Astrocyte of the cerebellum (primary cell): ENCODE data around the gene RBM7.

ENCODE experiments used
- DNase-seq: peaks from one replicate; pipeline ENCODE4 v3.0.0-alpha.2; 2011; ENCODE audit warnings: low read depth
- H3K4me3 ChIP-seq: 2 replicates; pipeline ENCODE4 v1.5.1; 2011; ENCODE audit warnings: mild to moderate bottlenecking, low read depth, low read length, moderate library complexity
- in situ Hi-C: cut with HindIII; loops from 2 replicates; pipeline ENCODE4 v1.10.0; 2017; ENCODE audit warnings: low sequenced_read_pairs
- TF ChIP-seq, protein P1 (sequence below): IDR thresholded peaks from 2 replicates; pipeline ENCODE4 v1.5.1; 2012; ENCODE audit warnings: low read length, low read depth, moderate library complexity, mild to moderate bottlenecking; ENCODE audit errors: missing control alignments

Gene RBM7

GRCh38 chr11:114379394-114380069 is 20.9 kb upstream of the RBM7 start:
- in situ Hi-C loops, result loop anchor here (5.0 kb wide), 1 partner anchor 42 kb away; no protein-coding TSS in a partner anchor
- H3K4me3 ChIP-seq, result no peak overlapping the region
- DNase-seq, result no peak
- TF ChIP-seq, protein P1, sequence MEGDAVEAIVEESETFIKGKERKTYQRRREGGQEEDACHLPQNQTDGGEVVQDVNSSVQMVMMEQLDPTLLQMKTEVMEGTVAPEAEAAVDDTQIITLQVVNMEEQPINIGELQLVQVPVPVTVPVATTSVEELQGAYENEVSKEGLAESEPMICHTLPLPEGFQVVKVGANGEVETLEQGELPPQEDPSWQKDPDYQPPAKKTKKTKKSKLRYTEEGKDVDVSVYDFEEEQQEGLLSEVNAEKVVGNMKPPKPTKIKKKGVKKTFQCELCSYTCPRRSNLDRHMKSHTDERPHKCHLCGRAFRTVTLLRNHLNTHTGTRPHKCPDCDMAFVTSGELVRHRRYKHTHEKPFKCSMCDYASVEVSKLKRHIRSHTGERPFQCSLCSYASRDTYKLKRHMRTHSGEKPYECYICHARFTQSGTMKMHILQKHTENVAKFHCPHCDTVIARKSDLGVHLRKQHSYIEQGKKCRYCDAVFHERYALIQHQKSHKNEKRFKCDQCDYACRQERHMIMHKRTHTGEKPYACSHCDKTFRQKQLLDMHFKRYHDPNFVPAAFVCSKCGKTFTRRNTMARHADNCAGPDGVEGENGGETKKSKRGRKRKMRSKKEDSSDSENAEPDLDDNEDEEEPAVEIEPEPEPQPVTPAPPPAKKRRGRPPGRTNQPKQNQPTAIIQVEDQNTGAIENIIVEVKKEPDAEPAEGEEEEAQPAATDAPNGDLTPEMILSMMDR, result no peak

GRCh38 chr11:114382509-114382908 is 18.0 kb upstream of the RBM7 start:
- DNase-seq, result no peak
- no peak overlapping the region for H3K4me3 ChIP-seq
- TF ChIP-seq, protein P1, result no peak
- in situ Hi-C loops, result no loop called here

DNA sequence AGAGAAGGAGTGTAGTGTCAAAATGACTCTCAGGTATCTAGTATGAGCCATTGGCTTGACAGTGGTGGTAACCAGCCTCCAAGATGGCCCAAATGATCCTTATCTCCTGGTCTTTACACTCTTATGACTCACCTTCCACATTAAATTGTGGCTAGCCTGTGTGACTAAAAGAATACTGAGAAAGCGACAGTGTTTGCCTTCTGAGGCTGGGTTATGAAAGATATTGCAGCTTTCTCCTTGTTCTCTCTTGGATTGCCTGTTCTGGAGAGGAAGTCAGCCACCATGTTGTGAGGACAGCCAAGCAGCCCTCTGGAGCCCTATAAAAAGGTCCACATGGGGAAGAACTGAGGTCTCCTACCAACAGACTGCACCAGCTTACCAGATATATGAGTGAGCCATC is 16.0 kb upstream of the RBM7 start:
- in situ Hi-C loops, result no loop called here
- TF ChIP-seq, protein P1, result no peak
- DNase-seq, result no peak
- no peak overlapping the region for H3K4me3 ChIP-seq

DNA sequence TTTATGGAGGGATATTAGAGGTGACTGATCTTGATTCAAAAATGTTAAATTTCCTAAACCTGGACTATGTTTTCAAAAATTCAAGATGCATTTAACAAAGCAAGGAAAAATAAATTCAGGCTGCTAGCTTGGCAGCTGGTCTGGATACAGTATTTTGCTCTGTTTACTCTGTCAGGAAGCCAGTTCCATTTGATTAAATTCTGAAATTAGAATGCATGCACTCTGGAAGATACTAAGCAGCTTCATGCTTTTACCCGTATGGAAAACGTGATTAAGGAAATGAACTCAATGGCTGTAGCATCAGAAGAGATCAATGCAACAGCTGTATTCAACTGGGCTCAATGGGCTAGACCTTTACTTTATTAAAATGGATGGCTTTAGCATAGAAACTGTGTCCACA is 14.3 kb upstream of the RBM7 start:
- H3K4me3 ChIP-seq, result no peak overlapping the region
- in situ Hi-C loops, result no loop called here
- TF ChIP-seq, protein P1, result no peak
- DNase-seq, result no peak

DNA sequence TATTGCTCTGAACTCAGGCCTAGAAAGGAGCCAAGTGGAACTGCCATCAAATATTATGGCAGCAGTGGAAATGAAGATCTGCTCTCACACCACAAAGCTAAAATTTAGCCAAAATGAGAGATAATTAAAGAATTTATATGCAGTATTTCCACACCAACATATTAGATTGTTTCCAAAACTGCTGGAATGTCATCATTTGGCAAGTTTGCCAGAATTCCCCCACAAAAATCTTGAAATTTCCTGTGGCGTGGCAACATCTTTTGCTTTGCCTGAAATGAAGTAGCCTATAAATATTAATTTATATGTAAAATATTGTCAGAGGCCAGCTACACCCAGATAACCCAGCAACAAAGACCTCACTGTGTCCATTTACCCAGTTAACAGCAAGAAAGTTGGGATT is 13.9 kb upstream of the RBM7 start:
- in situ Hi-C loops, result no loop called here
- no peak for DNase-seq
- H3K4me3 ChIP-seq, result no peak overlapping the region
- TF ChIP-seq, protein P1, result no peak

DNA sequence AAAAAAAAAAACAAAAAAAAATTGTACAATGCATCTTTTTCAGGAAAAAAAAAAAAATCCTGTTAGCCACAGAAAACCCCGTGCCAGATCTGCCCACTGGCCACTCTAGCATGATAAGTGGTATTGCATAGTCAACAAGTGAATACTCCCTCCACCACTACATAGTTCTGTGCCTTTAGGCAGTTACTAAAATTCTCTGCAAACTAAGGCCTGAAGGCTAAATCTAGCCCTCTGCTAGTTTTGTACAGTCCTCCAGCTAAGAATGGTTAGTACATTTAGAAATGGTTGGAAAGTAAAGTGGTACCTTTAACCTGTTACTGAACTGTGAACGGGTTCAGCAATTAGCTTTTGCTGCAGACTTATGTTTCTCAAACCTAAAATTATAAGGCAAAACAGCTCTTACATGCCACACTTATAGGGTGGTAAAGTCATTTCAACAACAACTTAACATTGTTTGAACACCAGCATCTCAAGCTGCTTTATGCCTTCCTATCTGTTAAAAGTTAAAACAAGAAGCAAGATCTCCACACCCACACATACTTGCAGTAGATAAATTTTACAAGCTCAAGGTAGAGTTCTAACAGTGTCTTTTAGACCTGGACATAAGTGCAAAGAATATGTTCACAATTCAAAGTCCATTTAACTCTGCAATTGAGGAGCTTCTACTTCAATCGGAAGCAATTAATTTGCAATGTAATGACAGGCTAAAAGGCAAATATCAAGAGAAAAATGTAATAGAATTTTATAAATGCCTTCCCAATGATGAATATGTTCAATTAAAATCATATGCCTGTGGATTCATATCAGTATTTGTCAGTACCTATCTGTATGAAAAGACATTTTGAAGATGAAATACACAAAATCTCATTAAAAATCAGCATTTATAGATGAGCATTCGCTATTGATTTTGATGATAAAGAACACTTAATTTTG is 7.5 kb upstream of the RBM7 start:
- H3K4me3 ChIP-seq, result no peak overlapping the region
- in situ Hi-C loops, result no loop called here
- DNase-seq, result no peak
- TF ChIP-seq, protein P1, result no peak
